ENCODE measurements around the gene DENND1A. TPM values are rescaled to one million over a fixed set of nuclear protein-coding genes. Genes with fewer than 3 reads are reported as not detected.
A peak's percentile ranks its signal among the peaks of the same experiment; 100 is the strongest.

The DENND1A gene
- total and polyA plus RNA-seq, 7 donors, result 12.8 to 33.2 (median 19.2) TPM

DNA sequence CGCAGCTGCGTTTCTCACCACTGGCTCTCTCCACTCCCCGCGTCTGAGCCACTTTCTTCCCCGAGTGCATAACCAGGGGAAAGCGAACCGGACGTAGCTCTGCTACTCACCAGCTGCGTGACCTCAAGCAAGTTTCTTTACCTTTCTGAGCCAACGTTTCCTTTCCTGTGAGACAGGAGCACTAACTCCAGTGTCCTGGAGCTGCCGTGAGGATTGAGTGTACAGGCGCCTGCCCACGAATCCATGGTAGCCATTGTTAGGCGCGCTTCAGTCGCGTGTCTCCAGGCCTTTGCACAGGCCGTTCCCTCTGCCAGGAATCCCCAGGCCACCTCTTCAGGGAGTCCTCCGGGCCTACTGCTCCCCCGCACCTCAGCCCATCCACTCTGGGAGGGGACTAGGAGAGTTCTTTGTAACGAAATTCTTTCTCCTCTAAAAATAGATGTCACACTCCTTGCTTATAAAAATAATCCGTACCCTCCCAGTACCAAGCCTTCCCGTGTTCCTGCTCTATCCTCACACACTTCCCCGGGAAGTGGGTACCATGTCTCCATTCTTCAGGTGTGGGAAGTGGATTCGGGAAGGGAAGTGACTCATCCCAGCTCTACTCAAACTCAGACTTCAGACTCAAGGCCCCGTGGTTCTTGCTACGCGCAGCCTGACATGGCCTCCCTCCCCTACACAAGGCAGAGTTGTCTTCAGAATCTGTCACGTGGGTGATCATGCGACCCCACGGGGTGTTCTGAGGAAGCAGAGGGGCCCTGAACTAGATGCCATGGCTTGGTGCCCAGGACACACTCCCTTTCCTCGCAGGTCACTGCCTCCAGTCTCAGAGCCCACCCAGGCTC lies 590.0 kb downstream of the DENND1A start:
- Histone ChIP-seq H3K4me3 (peak overlapping the region in 3 of 4 donors; percentile 12 to 35 (median 24)), H3K9me3 (no peaks in the 10 kb centered on the region), H3K27me3 (no peaks in the 10 kb centered on the region), H3K4me1 (peaks cover 0 to 47% (median 32%) of the 10 kb centered on the region in 4 donors), H3K27ac (peak overlapping the region in 3 of 4 donors; percentile 17 to 47 (median 32)), H3K36me3 (no peaks in the 10 kb centered on the region)
- 41 to 67% methylated on average over 32 of the region's 32 CpGs for WGBS, 2 donors
- TF ChIP-seq, protein P1, sequence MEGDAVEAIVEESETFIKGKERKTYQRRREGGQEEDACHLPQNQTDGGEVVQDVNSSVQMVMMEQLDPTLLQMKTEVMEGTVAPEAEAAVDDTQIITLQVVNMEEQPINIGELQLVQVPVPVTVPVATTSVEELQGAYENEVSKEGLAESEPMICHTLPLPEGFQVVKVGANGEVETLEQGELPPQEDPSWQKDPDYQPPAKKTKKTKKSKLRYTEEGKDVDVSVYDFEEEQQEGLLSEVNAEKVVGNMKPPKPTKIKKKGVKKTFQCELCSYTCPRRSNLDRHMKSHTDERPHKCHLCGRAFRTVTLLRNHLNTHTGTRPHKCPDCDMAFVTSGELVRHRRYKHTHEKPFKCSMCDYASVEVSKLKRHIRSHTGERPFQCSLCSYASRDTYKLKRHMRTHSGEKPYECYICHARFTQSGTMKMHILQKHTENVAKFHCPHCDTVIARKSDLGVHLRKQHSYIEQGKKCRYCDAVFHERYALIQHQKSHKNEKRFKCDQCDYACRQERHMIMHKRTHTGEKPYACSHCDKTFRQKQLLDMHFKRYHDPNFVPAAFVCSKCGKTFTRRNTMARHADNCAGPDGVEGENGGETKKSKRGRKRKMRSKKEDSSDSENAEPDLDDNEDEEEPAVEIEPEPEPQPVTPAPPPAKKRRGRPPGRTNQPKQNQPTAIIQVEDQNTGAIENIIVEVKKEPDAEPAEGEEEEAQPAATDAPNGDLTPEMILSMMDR (IDR thresholded peaks at IDR 0.05), result no peak
- TF ChIP-seq POLR2AphosphoS5 (IDR thresholded peaks at IDR 0.05) (no peak), POLR2A (IDR thresholded peaks at IDR 0.05) (no peak), EP300 (IDR thresholded peaks at IDR 0.05) (no peak)
- intact Hi-C loops (cut with DNase I), result no loop called here
- DNase-seq, result no peak

DNA sequence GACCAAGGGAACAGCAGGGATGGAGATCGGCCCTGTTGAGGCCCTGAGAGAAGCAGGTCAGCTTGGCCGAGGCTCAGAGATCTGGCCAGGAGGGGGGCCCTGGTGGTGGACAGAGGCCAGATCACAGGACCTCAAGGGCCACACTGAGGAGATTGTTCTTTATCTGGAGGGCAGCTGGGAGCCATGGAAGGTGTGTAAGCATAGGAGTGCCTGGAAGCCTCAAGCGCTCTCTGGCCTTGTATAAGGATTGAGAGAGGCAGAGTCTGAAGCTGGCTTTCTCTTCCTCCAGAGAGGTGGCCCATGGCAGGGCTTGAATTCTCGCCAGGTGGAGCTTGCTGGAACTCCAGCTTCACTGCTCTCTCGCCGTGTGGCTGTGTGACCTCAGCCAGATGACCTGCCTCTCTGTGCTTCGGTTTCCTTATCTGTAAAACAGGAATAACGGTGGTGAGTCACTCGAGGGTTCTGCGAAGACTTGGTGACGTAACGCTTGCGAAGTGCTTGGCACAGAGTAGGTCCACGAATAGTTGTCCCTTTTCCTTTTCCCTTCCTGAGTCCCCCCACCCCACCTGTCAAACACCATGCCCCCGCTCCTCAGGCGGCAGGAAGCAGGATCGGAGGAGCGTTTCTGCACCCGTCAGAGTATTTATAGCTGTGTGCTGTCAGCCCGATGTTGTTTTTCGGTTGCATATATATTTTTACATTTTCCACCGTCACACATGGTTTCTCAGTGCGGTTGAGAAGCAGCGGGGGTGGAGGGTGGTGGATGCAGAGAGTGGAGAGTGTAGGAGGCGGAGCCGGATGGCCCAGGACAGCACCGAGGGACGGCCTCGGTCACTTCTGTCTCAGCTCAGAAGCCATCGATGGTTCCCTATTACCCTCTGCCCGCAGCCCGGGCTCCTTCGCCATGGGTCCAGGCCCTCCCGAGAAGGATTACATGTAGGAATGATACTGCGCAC lies 590.9 kb downstream of the DENND1A start:
- H3K9me3 ChIP-seq, result no peaks in the 10 kb centered on the region
- no peaks in the 10 kb centered on the region for H3K36me3 ChIP-seq
- no peak for DNase-seq
- no peaks in the 10 kb centered on the region for H3K27me3 ChIP-seq
- peak overlapping the region in 3 of 4 donors; percentile 12 to 35 (median 24) for H3K4me3 ChIP-seq
- H3K27ac ChIP-seq, result peak overlapping the region in 2 of 4 donors; percentile 17 to 47
- peaks cover 0 to 43% (median 32%) of the 10 kb centered on the region in 4 donors for H3K4me1 ChIP-seq
- intact Hi-C loops (cut with DNase I), result no loop called here
- 43 to 74% methylated on average over 35 of the region's 35 CpGs for WGBS, 2 donors
- no peak for TF ChIP-seq POLR2A (IDR thresholded peaks at IDR 0.05)
- no peak for TF ChIP-seq POLR2AphosphoS5 (IDR thresholded peaks at IDR 0.05)
- TF ChIP-seq, protein P1 (IDR thresholded peaks at IDR 0.05), result no peak
- no peak for TF ChIP-seq EP300 (IDR thresholded peaks at IDR 0.05)

DNA sequence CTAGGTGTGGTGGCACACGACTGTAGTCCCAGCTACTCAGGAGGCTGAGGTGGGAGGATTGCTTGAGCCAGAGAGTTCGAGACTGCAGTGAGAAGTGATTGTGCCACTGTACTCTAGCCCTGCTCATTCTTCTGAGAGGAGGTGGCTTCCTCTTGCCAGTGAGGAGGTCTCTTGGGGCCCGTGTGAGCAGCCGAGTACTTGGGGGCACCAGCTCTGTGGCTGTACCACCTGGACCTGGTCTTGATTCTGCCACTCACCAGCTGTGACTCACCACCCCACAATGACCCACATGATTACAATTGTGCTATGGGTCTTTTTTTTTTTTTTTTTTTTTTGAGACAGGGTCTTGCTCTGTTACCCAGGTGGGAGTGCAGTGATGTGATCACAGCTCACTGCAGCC lies 592.0 kb downstream of the DENND1A start:
- intact Hi-C loops (cut with DNase I), result no loop called here
- no peaks in the 10 kb centered on the region for H3K36me3 ChIP-seq
- no peaks in the 10 kb centered on the region for H3K9me3 ChIP-seq
- no peak overlapping the region for H3K27ac ChIP-seq
- H3K4me1 ChIP-seq, result peaks cover 0 to 34% (median 28%) of the 10 kb centered on the region in 4 donors
- WGBS, 2 donors, result 63 to 80% methylated on average over 4 of the region's 4 CpGs
- H3K4me3 ChIP-seq, result no peak overlapping the region
- DNase-seq, result no peak
- no peak for TF ChIP-seq EP300 (IDR thresholded peaks at IDR 0.05)
- TF ChIP-seq, protein P1 (IDR thresholded peaks at IDR 0.05), result no peak
- TF ChIP-seq POLR2AphosphoS5 (IDR thresholded peaks at IDR 0.05), result no peak
- H3K27me3 ChIP-seq, result no peaks in the 10 kb centered on the region

DNA sequence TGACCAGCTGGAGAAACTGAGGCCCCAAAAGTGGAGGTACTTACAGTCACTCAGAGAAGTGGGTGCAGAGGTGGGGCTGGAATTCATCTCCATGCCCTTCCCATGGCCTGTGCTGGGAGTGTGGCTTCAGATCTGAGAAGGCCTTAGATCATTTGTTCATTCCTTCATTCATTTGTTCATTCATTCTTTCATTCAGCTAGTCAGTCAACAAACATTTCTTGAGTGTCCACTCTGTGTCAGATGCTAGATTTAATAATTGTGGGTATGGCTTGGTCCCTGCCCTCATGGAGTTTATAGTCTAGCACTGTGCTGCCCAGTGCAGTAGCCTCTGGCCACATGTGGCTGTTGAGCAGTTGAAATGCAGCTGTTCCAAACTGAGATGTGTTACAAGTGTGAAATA lies 593.0 kb downstream of the DENND1A start:
- TF ChIP-seq EP300 (IDR thresholded peaks at IDR 0.05) (no peak), POLR2A (IDR thresholded peaks at IDR 0.05) (no peak), POLR2AphosphoS5 (IDR thresholded peaks at IDR 0.05) (no peak)
- TF ChIP-seq, protein P1 (IDR thresholded peaks at IDR 0.05), result no peak
- Histone ChIP-seq H3K4me3 (no peak overlapping the region), H3K27ac (no peak overlapping the region), H3K4me1 (peaks cover 0 to 32% (median 28%) of the 10 kb centered on the region in 4 donors), H3K27me3 (no peaks in the 10 kb centered on the region), H3K36me3 (no peaks in the 10 kb centered on the region), H3K9me3 (no peaks in the 10 kb centered on the region)
- intact Hi-C loops (cut with DNase I), result no loop called here
- DNase-seq, result no peak
